ENCODE data around the gene IL18BP. TPM values are rescaled to one million over a fixed set of nuclear protein-coding genes. Genes with fewer than 3 reads are reported as not detected.

Gene IL18BP
- total and polyA plus RNA-seq, 10 of the 15 experiments (the other 5 are each of a cell fraction or from before 2014, with no cell fraction given), result 2.6 to 18.1 (median 10.7) TPM

GRCh38 chr11:72006309-72007088 is 7.8 kb downstream of the IL18BP start:
- ATAC-seq (no peak), DNase-seq (ENCODE audit: low read depth, low spot score) (no peak), FAIRE-seq (no peak)
- no peaks in the 10 kb centered on the region for H4K20me1 ChIP-seq (ENCODE audit: control insufficient read depth, insufficient read depth)
- no peaks in the 10 kb centered on the region for H3K9me3 ChIP-seq (replicated peaks; ENCODE audit: control insufficient read depth, insufficient read depth, low read length)
- 98% methylated on average over 8 of the region's 8 CpGs for WGBS (ENCODE audit: insufficient coverage, insufficient replicate concordance, low lambda C conversion rate, missing lambda C conversion rate)
- H3K79me2 ChIP-seq (ENCODE audit: control insufficient read depth, insufficient read depth, low read length), result no peaks in the 10 kb centered on the region
- no peak for TF ChIP-seq ESRRA (IDR thresholded peaks at IDR 0.05; ENCODE audit: low read length)
- TF ChIP-seq POLR2A (IDR thresholded peaks at IDR 0.05; ENCODE audit: low read depth, low read length), result 0 out of 2 replicates have a peak, but pooled peaks have one; percentile 29
- TF ChIP-seq POLR2AphosphoS2 (IDR thresholded peaks at IDR 0.05; ENCODE audit: low read depth, low read length), result 0 out of 2 replicates have a peak, but pooled peaks have one; percentile 21
- no peak for TF ChIP-seq ZZZ3 (IDR thresholded peaks at IDR 0.05; ENCODE audit: control insufficient read depth, insufficient read length, low read depth)
- intact Hi-C loops (cut with micrococcal nuclease; ENCODE audit: unreplicated experiment) (no loop called here), in situ Hi-C loops (cut with MboI) (no loop called here)
- no peak overlapping the region for H3K4me2 ChIP-seq (ENCODE audit: control insufficient read depth, insufficient read depth)
- H3K27me3 ChIP-seq (replicated peaks in 1 of 2; ENCODE audit: control insufficient read depth in 2 of 2, insufficient read depth in 2 of 2, low read length in 1 of 2), result no peaks in the 10 kb centered on the region
- H3K27ac ChIP-seq (ENCODE audit: control insufficient read depth, insufficient read depth), result no peak overlapping the region
- CTCF ChIA-PET, result no interaction called here
- BruUV-seq (replicated peaks), result no TSS peak
- H3K4me1 ChIP-seq (ENCODE audit: control insufficient read depth, insufficient read depth, low read length), result no peaks in the 10 kb centered on the region
- RAD21 ChIA-PET (ENCODE audit: unreplicated experiment), result no interaction called here
- no peak overlapping the region for H3K4me3 ChIP-seq
- peaks cover 44 to 72% of the 10 kb centered on the region in 2 experiments; a peak in 3 of 4 replicates for H3K36me3 ChIP-seq (ENCODE audit: control insufficient read depth in 2 of 2, insufficient read depth in 2 of 2, low read length in 1 of 2)
- no peak overlapping the region for H2AFZ ChIP-seq (ENCODE audit: control insufficient read depth, low read depth, low read length)
- POLR2A ChIA-PET, result no interaction called here
- H3K9ac ChIP-seq (ENCODE audit: control insufficient read depth, insufficient read depth, low read length), result no peak overlapping the region
- SMC1A ChIA-PET (ENCODE audit: uncharacterized antibody, unreplicated experiment), result interaction anchor here (0.8 to 2.1 kb wide), 3 partner anchors 8 to 34 kb away, joined by 3 to 4 read pairs (median 4); no protein-coding TSS in a partner anchor

GRCh38 chr11:72007089-72007476 is 8.4 kb downstream of the IL18BP start:
- in situ Hi-C loops (cut with MboI), result no loop called here
- Histone ChIP-seq H3K27ac (ENCODE audit: control insufficient read depth, insufficient read depth) (no peak overlapping the region), H3K9me3 (replicated peaks; ENCODE audit: control insufficient read depth, insufficient read depth, low read length) (no peaks in the 10 kb centered on the region), H3K79me2 (ENCODE audit: control insufficient read depth, insufficient read depth, low read length) (no peaks in the 10 kb centered on the region), H3K4me3 (no peak overlapping the region), H4K20me1 (ENCODE audit: control insufficient read depth, insufficient read depth) (0 out of 2 replicates have a peak, but pooled peaks cover under 1% of the 10 kb centered on the region), H3K4me1 (ENCODE audit: control insufficient read depth, insufficient read depth, low read length) (no peaks in the 10 kb centered on the region), H3K36me3 (ENCODE audit: control insufficient read depth in 2 of 2, insufficient read depth in 2 of 2, low read length in 1 of 2) (peaks cover 43 to 66% of the 10 kb centered on the region in 2 experiments; a peak in 3 of 4 replicates), H2AFZ (ENCODE audit: control insufficient read depth, low read depth, low read length) (no peak overlapping the region), H3K27me3 (replicated peaks in 1 of 2; ENCODE audit: control insufficient read depth in 2 of 2, insufficient read depth in 2 of 2, low read length in 1 of 2) (no peaks in the 10 kb centered on the region), H3K4me2 (ENCODE audit: control insufficient read depth, insufficient read depth) (no peak overlapping the region), H3K9ac (ENCODE audit: control insufficient read depth, insufficient read depth, low read length) (no peak overlapping the region)
- ATAC-seq (no peak), FAIRE-seq (no peak), DNase-seq (ENCODE audit: low read depth, low spot score) (no peak)
- intact Hi-C loops (cut with micrococcal nuclease; ENCODE audit: unreplicated experiment), result no loop called here
- no TSS peak for BruUV-seq (replicated peaks)
- 96% methylated on average over 15 of the region's 15 CpGs for WGBS (ENCODE audit: insufficient coverage, insufficient replicate concordance, low lambda C conversion rate, missing lambda C conversion rate)
- ChIA-PET CTCF (interaction anchor here (1.4 to 2.1 kb wide), 3 partner anchors 30 to 84 kb away, joined by 3 to 16 read pairs (median 4); no protein-coding TSS in a partner anchor), RAD21 (ENCODE audit: unreplicated experiment) (no interaction called here), SMC1A (ENCODE audit: uncharacterized antibody, unreplicated experiment) (interaction anchor here (1.4 kb wide), 1 partner anchor 83 kb away, joined by 4 read pairs; no protein-coding TSS in a partner anchor), POLR2A (interaction anchor here (1.2 kb wide), 1 partner anchor 29 kb away, joined by 4 read pairs; no protein-coding TSS in a partner anchor)
- TF ChIP-seq POLR2A (IDR thresholded peaks at IDR 0.05; ENCODE audit: low read depth, low read length) (peak; percentile 14; the same call in 1 of the 2 replicates), POLR2AphosphoS2 (IDR thresholded peaks at IDR 0.05; ENCODE audit: low read depth, low read length) (0 out of 2 replicates have a peak, but pooled peaks have one; percentile 5), SMC3 (IDR thresholded peaks at IDR 0.05; ENCODE audit: borderline replicate concordance, low read length) (no peak), CBX5 (IDR thresholded peaks at IDR 0.05; ENCODE audit: low read depth) (no peak), NFXL1 (IDR thresholded peaks at IDR 0.05; ENCODE audit: borderline replicate concordance) (no peak), MEF2B (IDR thresholded peaks at IDR 0.05; ENCODE audit: partially characterized antibody, poor library complexity, severe bottlenecking) (no peak), ZBTB40 (IDR thresholded peaks at IDR 0.05; ENCODE audit: borderline replicate concordance) (no peak), LARP7 (IDR thresholded peaks at IDR 0.05) (no peak), TARDBP (IDR thresholded peaks at IDR 0.05; ENCODE audit: borderline replicate concordance) (no peak)

Measured in GM12878 (cell line).